ENCODE results near the gene MGRN1.

MGRN1 gene

GRCh38 chr16:4683255-4684057, 58.8 kb downstream of the MGRN1 start:
- FAIRE-seq (no peak), DNase-seq (ENCODE audit: insufficient read length, low spot score) (no peak)
- no peak for TF ChIP-seq CTCF (IDR thresholded peaks at IDR 0.05; ENCODE audit: insufficient read depth, missing control alignments)

- no peak for TF ChIP-seq CTCF (IDR thresholded peaks at IDR 0.05; ENCODE audit: insufficient read depth, missing control alignments)
- no peak for DNase-seq (ENCODE audit: insufficient read length, low spot score)
- no peak for FAIRE-seq
These were observed 59.6 kb downstream of the MGRN1 start for GRCh38 chr16:4684058-4684715.

- no peak for FAIRE-seq
- TF ChIP-seq CTCF (IDR thresholded peaks at IDR 0.05; ENCODE audit: insufficient read depth, missing control alignments) = no peak
- no peak for DNase-seq (ENCODE audit: insufficient read length, low spot score)
These were observed 60.1 kb downstream of the MGRN1 start for GRCh38 chr16:4684763-4685162.

- no peak for DNase-seq (ENCODE audit: insufficient read length, low spot score)
- no peak for TF ChIP-seq CTCF (IDR thresholded peaks at IDR 0.05; ENCODE audit: insufficient read depth, missing control alignments)
- FAIRE-seq = no peak
These were observed 60.7 kb downstream of the MGRN1 start for GRCh38 chr16:4685292-4685691.

- no peak for DNase-seq (ENCODE audit: insufficient read length, low spot score)
- TF ChIP-seq CTCF (IDR thresholded peaks at IDR 0.05; ENCODE audit: insufficient read depth, missing control alignments) = no peak
- no peak for FAIRE-seq
These were observed 61.3 kb downstream of the MGRN1 start for GRCh38 chr16:4685776-4686496.

- no peak for TF ChIP-seq CTCF (IDR thresholded peaks at IDR 0.05; ENCODE audit: insufficient read depth, missing control alignments)
- FAIRE-seq (no peak), DNase-seq (ENCODE audit: insufficient read length, low spot score) (no peak)
These were observed 62.0 kb downstream of the MGRN1 start for GRCh38 chr16:4686497-4687210.
